ENCODE data around the gene VAV3. TPM values are rescaled to one million over a fixed set of nuclear protein-coding genes. Genes with fewer than 3 reads are reported as not detected.

VAV3 gene
- total and polyA plus RNA-seq, 9 of the 15 experiments (the other 6 are each of a cell fraction or from before 2014, with no cell fraction given), result not detected

GRCh38 chr1:107533436-107533835 lies 431.5 kb downstream of the VAV3 start:
- DNase-seq (ENCODE audit: extremely low read depth in 1 of 4, low spot score in 3 of 4) (no peak), FAIRE-seq (no peak), ATAC-seq (no peak)
- BruUV-seq (replicated peaks), result no TSS peak
- ChIA-PET POLR2A (interaction anchor here (0.9 kb wide), 1 partner anchor 11 kb away, joined by 3 read pairs; no protein-coding TSS in a partner anchor), CTCF (ENCODE audit: low intra/inter-chr PET ratio) (no interaction called here)
- H3K4me1 ChIP-seq (replicated peaks in 1 of 2; ENCODE audit: control insufficient read depth in 2 of 2, insufficient read depth in 2 of 2, low read length in 2 of 2), result no peaks in the 10 kb centered on the region
- in situ Hi-C loops (cut with MboI), result no loop called here
- H3K4me3 ChIP-seq, result no peak overlapping the region
- H3K9ac ChIP-seq (ENCODE audit: insufficient read depth in 1 of 2, low read depth in 2 of 2, low read length in 2 of 2), result no peak overlapping the region
- H3K9me1 ChIP-seq (ENCODE audit: control insufficient read depth, insufficient read depth, low read length), result no peaks in the 10 kb centered on the region
- no peak overlapping the region for H3K4me2 ChIP-seq (ENCODE audit: insufficient read depth, low read length)
- intact Hi-C loops (cut with micrococcal nuclease), result no loop called here
- 0% methylated on average over 2 of the region's 2 CpGs for WGBS (ENCODE audit: insufficient coverage, low coverage, missing lambda C conversion rate)
- H3K27me3 ChIP-seq (ENCODE audit: control insufficient read depth in 2 of 2, insufficient read depth in 2 of 2, low read length in 2 of 2), result no peaks in the 10 kb centered on the region; a peak in 1 of 5 replicates
- no peak overlapping the region for H2AFZ ChIP-seq (ENCODE audit: low read depth, low read length)
- H3K9me3 ChIP-seq (replicated peaks; ENCODE audit: control insufficient read depth, insufficient read depth, low read depth, low read length), result no peaks in the 10 kb centered on the region
- no peaks in the 10 kb centered on the region for H3K79me2 ChIP-seq (ENCODE audit: control insufficient read depth, insufficient read depth, low read length)
- H3K27ac ChIP-seq (ENCODE audit: extremely low read depth, low read depth, low read length), result no peak overlapping the region
- H4K20me1 ChIP-seq (replicated peaks; ENCODE audit: control insufficient read depth, insufficient read depth, low read length), result no peaks in the 10 kb centered on the region
- TF ChIP-seq BDP1 (IDR thresholded peaks at IDR 0.05; ENCODE audit: insufficient read depth, insufficient read length) (no peak), CHD2 (IDR thresholded peaks at IDR 0.05; ENCODE audit: low read depth, low read length) (no peak), NBN (IDR thresholded peaks at IDR 0.05; ENCODE audit: low read depth) (no peak), DIDO1 (tag; IDR thresholded peaks at IDR 0.05; ENCODE audit: low read depth) (no peak), TGIF2 (CRISPR knock-in tag; IDR thresholded peaks at IDR 0.05) (no peak), SETDB1 (IDR thresholded peaks at IDR 0.05; ENCODE audit: low read length) (no peak), ZNF444 (CRISPR knock-in tag; IDR thresholded peaks at IDR 0.05) (no peak), TARDBP (IDR thresholded peaks at IDR 0.05) (no peak), EZH2 (IDR thresholded peaks at IDR 0.05; ENCODE audit: borderline replicate concordance, low read depth, low read length) (no peak), MAZ (CRISPR knock-in tag; conservative IDR thresholded peaks at IDR 0.05 in 1 of 2, IDR thresholded peaks at IDR 0.05 in 1 of 2) (no peak), ZNF140 (CRISPR knock-in tag; IDR thresholded peaks at IDR 0.05) (no peak), ZNF282 (CRISPR knock-in tag; IDR thresholded peaks at IDR 0.05) (no peak), U2AF1 (optimal IDR thresholded peaks at IDR 0.05; ENCODE audit: low read depth, low read length) (no peak), ZNF224 (CRISPR knock-in tag; IDR thresholded peaks at IDR 0.05) (no peak), SMARCB1 (IDR thresholded peaks at IDR 0.05; ENCODE audit: insufficient read length, low read depth) (no peak)
- no peaks in the 10 kb centered on the region for H3K36me3 ChIP-seq (ENCODE audit: control insufficient read depth, insufficient read depth, low read length)
